ENCODE results near the gene COP1. TPM values are rescaled to one million over a fixed set of nuclear protein-coding genes. Genes with fewer than 3 reads are reported as not detected.

The COP1 gene
- total and polyA plus RNA-seq, 10 of the 15 experiments (the other 5 are each of a cell fraction or from before 2014, with no cell fraction given), result 17.7 to 49.9 (median 38.7) TPM

DNA sequence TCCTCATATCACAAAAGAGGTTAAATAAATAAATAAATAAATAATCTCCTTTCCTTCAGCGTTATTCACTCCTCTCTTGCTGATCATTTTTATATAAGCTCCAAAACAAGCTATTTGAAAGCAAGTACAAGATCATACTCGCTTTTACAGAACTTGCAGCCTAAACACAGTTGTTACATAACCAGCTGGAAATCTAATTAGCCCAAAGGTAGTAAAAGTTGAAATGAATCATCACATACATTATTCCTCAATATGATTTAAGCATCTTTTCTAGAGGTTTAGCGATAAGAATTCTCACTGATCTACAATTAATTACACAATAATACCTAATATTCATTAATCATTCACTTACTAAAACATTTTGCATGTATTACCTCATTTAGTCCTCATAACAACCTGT, 160.2 kb downstream of the COP1 start:
- H3K27me3 ChIP-seq (replicated peaks in 1 of 2; ENCODE audit: control insufficient read depth in 2 of 2, insufficient read depth in 2 of 2, low read length in 1 of 2), result no peaks in the 10 kb centered on the region
- no peak for FAIRE-seq
- no peak for ATAC-seq
- H3K9me3 ChIP-seq (replicated peaks; ENCODE audit: control insufficient read depth, insufficient read depth, low read length), result no peaks in the 10 kb centered on the region
- no peaks in the 10 kb centered on the region; a peak in 1 of 4 replicates for H3K36me3 ChIP-seq (ENCODE audit: control insufficient read depth in 2 of 2, insufficient read depth in 2 of 2, low read length in 1 of 2)
- SMC1A ChIA-PET (ENCODE audit: uncharacterized antibody, unreplicated experiment), result interaction anchor here (1.1 kb wide), 1 partner anchor 10 kb away, joined by 3 read pairs; no protein-coding TSS in a partner anchor
- no peak overlapping the region for H3K4me3 ChIP-seq
- H3K4me2 ChIP-seq (ENCODE audit: control insufficient read depth, insufficient read depth), result no peak overlapping the region
- in situ Hi-C loops (cut with MboI) (no loop called here), intact Hi-C loops (cut with micrococcal nuclease; ENCODE audit: unreplicated experiment) (no loop called here)
- CTCF ChIA-PET, result no interaction called here
- no peaks in the 10 kb centered on the region for H3K4me1 ChIP-seq (ENCODE audit: control insufficient read depth, insufficient read depth, low read length)
- BruUV-seq (replicated peaks), result no TSS peak
- no peak overlapping the region for H3K27ac ChIP-seq (ENCODE audit: control insufficient read depth, insufficient read depth)
- no peak for DNase-seq (ENCODE audit: low read depth, low spot score)
- H3K79me2 ChIP-seq (ENCODE audit: control insufficient read depth, insufficient read depth, low read length), result no peaks in the 10 kb centered on the region
- RAD21 ChIA-PET (ENCODE audit: unreplicated experiment), result no interaction called here
- no peak overlapping the region for H3K9ac ChIP-seq (ENCODE audit: control insufficient read depth, insufficient read depth, low read length)
- WGBS (ENCODE audit: insufficient coverage, insufficient replicate concordance, low lambda C conversion rate, missing lambda C conversion rate), result 100% methylated on average over 3 of the region's 3 CpGs
- POLR2A ChIA-PET, result no interaction called here
- H4K20me1 ChIP-seq (ENCODE audit: control insufficient read depth, insufficient read depth), result no peaks in the 10 kb centered on the region
- TF ChIP-seq IKZF2 (IDR thresholded peaks at IDR 0.05), result no peak
- TF ChIP-seq MYC (IDR thresholded peaks at IDR 0.05; ENCODE audit: insufficient read depth, insufficient read length, insufficient replicate concordance, low read length, severe bottlenecking), result no peak
- no peak for TF ChIP-seq ZBTB40 (IDR thresholded peaks at IDR 0.05; ENCODE audit: borderline replicate concordance)
- no peak for TF ChIP-seq MEF2B (IDR thresholded peaks at IDR 0.05; ENCODE audit: partially characterized antibody, poor library complexity, severe bottlenecking)
- no peak for TF ChIP-seq IKZF1 (conservative IDR thresholded peaks at IDR 0.05)
- TF ChIP-seq ESRRA (IDR thresholded peaks at IDR 0.05; ENCODE audit: low read length), result no peak
- TF ChIP-seq POLR2A (IDR thresholded peaks at IDR 0.05; ENCODE audit: low read depth, low read length), result no peak
- H2AFZ ChIP-seq (ENCODE audit: control insufficient read depth, low read depth, low read length), result no peak overlapping the region
